ENCODE data around the gene ARRB1.
A peak's percentile ranks its signal among the peaks of the same experiment; 100 is the strongest.

Gene ARRB1

GRCh38 chr11:75238595-75239440, 112.6 kb downstream of the ARRB1 start:
- WGBS (ENCODE audit: extremely low coverage, insufficient coverage, insufficient read length): no CpG with 5 or more reads among the region's 9 CpGs
- H2BK5ac ChIP-seq (ENCODE audit: low read depth, low read length, poor library complexity): no peak overlapping the region
- H3K18ac ChIP-seq (ENCODE audit: low read length): no peak overlapping the region
- no peak overlapping the region for H3K4me2 ChIP-seq (ENCODE audit: low read length)
- H4K91ac ChIP-seq (ENCODE audit: low read depth, low read length): no peak overlapping the region
- no peak overlapping the region for H2AFZ ChIP-seq (ENCODE audit: insufficient read depth, low read length, poor library complexity)
- H2BK120ac ChIP-seq (ENCODE audit: insufficient read depth, low read length, poor library complexity): no peak overlapping the region
- H3K36me3 ChIP-seq (ENCODE audit: control insufficient read depth in 1 of 2, insufficient read depth in 2 of 2, low read length in 2 of 2): no peaks in the 10 kb centered on the region
- no peak overlapping the region for H4K12ac ChIP-seq (ENCODE audit: low read depth, low read length)
- no peak overlapping the region for H4K8ac ChIP-seq (ENCODE audit: low read depth, low read length)
- no peak for DNase-seq
- H3K4ac ChIP-seq (ENCODE audit: low read depth, low read length): no peak overlapping the region
- no peak overlapping the region for H2BK12ac ChIP-seq (ENCODE audit: low read length)
- peaks cover 37% of the 10 kb centered on the region for H3K27me3 ChIP-seq (ENCODE audit: insufficient read depth, low read length)
- peaks cover 5 to 9% of the 10 kb centered on the region in 2 experiments for H3K4me1 ChIP-seq (ENCODE audit: control insufficient read depth in 1 of 2, insufficient read depth in 2 of 2, low read length in 2 of 2)
- no peaks in the 10 kb centered on the region for H3K79me2 ChIP-seq (ENCODE audit: control insufficient read depth, insufficient read depth, low read length, poor library complexity)
- no peaks in the 10 kb centered on the region for H3K79me1 ChIP-seq (ENCODE audit: low read length)
- H3K9me3 ChIP-seq (ENCODE audit: insufficient read depth, low read depth, low read length): peaks cover 11% of the 10 kb centered on the region
- H3K14ac ChIP-seq (ENCODE audit: low read length): no peak overlapping the region
- H3K4me3 ChIP-seq (ENCODE audit: low read depth, low read length): no peak overlapping the region
- no peak overlapping the region for H3K23ac ChIP-seq (ENCODE audit: low read length)
- no peak overlapping the region for H2AK5ac ChIP-seq (ENCODE audit: low read length)
- no peak overlapping the region for H3K9ac ChIP-seq (ENCODE audit: low read length)
- H3K27ac ChIP-seq (ENCODE audit: low read depth, low read length): no peak overlapping the region

- Histone ChIP-seq H2BK120ac (ENCODE audit: insufficient read depth, low read length, poor library complexity) (no peak overlapping the region), H2BK5ac (ENCODE audit: low read depth, low read length, poor library complexity) (no peak overlapping the region), H3K4me1 (ENCODE audit: control insufficient read depth in 1 of 2, insufficient read depth in 2 of 2, low read length in 2 of 2) (peaks cover 5 to 9% of the 10 kb centered on the region in 2 experiments), H2AK5ac (ENCODE audit: low read length) (no peak overlapping the region), H4K8ac (ENCODE audit: low read depth, low read length) (no peak overlapping the region), H3K4me3 (ENCODE audit: low read depth, low read length) (no peak overlapping the region), H3K18ac (ENCODE audit: low read length) (no peak overlapping the region), H3K4ac (ENCODE audit: low read depth, low read length) (no peak overlapping the region), H3K9me3 (ENCODE audit: insufficient read depth, low read depth, low read length) (peaks cover 5% of the 10 kb centered on the region), H4K91ac (ENCODE audit: low read depth, low read length) (no peak overlapping the region), H3K36me3 (ENCODE audit: control insufficient read depth in 1 of 2, insufficient read depth in 2 of 2, low read length in 2 of 2) (no peaks in the 10 kb centered on the region), H3K27me3 (ENCODE audit: insufficient read depth, low read length) (peaks cover 26% of the 10 kb centered on the region), H3K79me1 (ENCODE audit: low read length) (no peaks in the 10 kb centered on the region), H3K9ac (ENCODE audit: low read length) (no peak overlapping the region), H3K23ac (ENCODE audit: low read length) (no peak overlapping the region), H2AFZ (ENCODE audit: insufficient read depth, low read length, poor library complexity) (no peak overlapping the region), H3K14ac (ENCODE audit: low read length) (no peak overlapping the region), H2BK12ac (ENCODE audit: low read length) (no peak overlapping the region), H3K4me2 (ENCODE audit: low read length) (no peak overlapping the region), H3K79me2 (ENCODE audit: control insufficient read depth, insufficient read depth, low read length, poor library complexity) (no peaks in the 10 kb centered on the region), H3K27ac (ENCODE audit: low read depth, low read length) (no peak overlapping the region), H4K12ac (ENCODE audit: low read depth, low read length) (no peak overlapping the region)
- WGBS (ENCODE audit: extremely low coverage, insufficient coverage, insufficient read length): no CpG with 5 or more reads among the region's 8 CpGs
- no peak for DNase-seq
Observed at GRCh38 chr11:75237050-75237449, 114.4 kb downstream of the ARRB1 start.

GRCh38 chr11:75236062-75236461, 115.4 kb downstream of the ARRB1 start:
- Histone ChIP-seq H3K18ac (ENCODE audit: low read length) (no peak overlapping the region), H3K36me3 (ENCODE audit: control insufficient read depth in 1 of 2, insufficient read depth in 2 of 2, low read length in 2 of 2) (no peaks in the 10 kb centered on the region), H3K4me2 (ENCODE audit: low read length) (no peak overlapping the region), H3K27ac (ENCODE audit: low read depth, low read length) (no peak overlapping the region), H3K27me3 (ENCODE audit: insufficient read depth, low read length) (peaks cover 19% of the 10 kb centered on the region), H3K4me1 (ENCODE audit: control insufficient read depth in 1 of 2, insufficient read depth in 2 of 2, low read length in 2 of 2) (peaks cover 3 to 4% of the 10 kb centered on the region in 2 experiments), H2BK120ac (ENCODE audit: insufficient read depth, low read length, poor library complexity) (no peak overlapping the region), H3K9me3 (ENCODE audit: insufficient read depth, low read depth, low read length) (peaks cover 3% of the 10 kb centered on the region), H4K91ac (ENCODE audit: low read depth, low read length) (no peak overlapping the region), H3K79me1 (ENCODE audit: low read length) (no peaks in the 10 kb centered on the region), H3K23ac (ENCODE audit: low read length) (no peak overlapping the region), H2AK5ac (ENCODE audit: low read length) (no peak overlapping the region), H3K4me3 (ENCODE audit: low read depth, low read length) (no peak overlapping the region), H3K14ac (ENCODE audit: low read length) (no peak overlapping the region), H4K12ac (ENCODE audit: low read depth, low read length) (no peak overlapping the region), H3K79me2 (ENCODE audit: control insufficient read depth, insufficient read depth, low read length, poor library complexity) (no peaks in the 10 kb centered on the region), H2BK5ac (ENCODE audit: low read depth, low read length, poor library complexity) (no peak overlapping the region), H3K4ac (ENCODE audit: low read depth, low read length) (no peak overlapping the region), H2BK12ac (ENCODE audit: low read length) (no peak overlapping the region), H3K9ac (ENCODE audit: low read length) (no peak overlapping the region), H2AFZ (ENCODE audit: insufficient read depth, low read length, poor library complexity) (no peak overlapping the region), H4K8ac (ENCODE audit: low read depth, low read length) (no peak overlapping the region)
- WGBS (ENCODE audit: extremely low coverage, insufficient coverage, insufficient read length): no CpG with 5 or more reads among the region's 8 CpGs
- no peak for DNase-seq

GRCh38 chr11:75233754-75234172, 117.7 kb downstream of the ARRB1 start:
- Histone ChIP-seq H2AFZ (ENCODE audit: insufficient read depth, low read length, poor library complexity) (no peak overlapping the region), H3K4me3 (ENCODE audit: low read depth, low read length) (no peak overlapping the region), H3K9ac (ENCODE audit: low read length) (no peak overlapping the region), H4K91ac (ENCODE audit: low read depth, low read length) (no peak overlapping the region), H3K27me3 (ENCODE audit: insufficient read depth, low read length) (peaks cover 2% of the 10 kb centered on the region), H2AK5ac (ENCODE audit: low read length) (no peak overlapping the region), H3K27ac (ENCODE audit: low read depth, low read length) (no peak overlapping the region), H3K79me1 (ENCODE audit: low read length) (no peaks in the 10 kb centered on the region), H4K8ac (ENCODE audit: low read depth, low read length) (no peak overlapping the region), H4K12ac (ENCODE audit: low read depth, low read length) (no peak overlapping the region), H3K23ac (ENCODE audit: low read length) (no peak overlapping the region), H3K14ac (ENCODE audit: low read length) (no peak overlapping the region), H2BK120ac (ENCODE audit: insufficient read depth, low read length, poor library complexity) (no peak overlapping the region), H3K79me2 (ENCODE audit: control insufficient read depth, insufficient read depth, low read length, poor library complexity) (no peaks in the 10 kb centered on the region), H3K4me1 (ENCODE audit: control insufficient read depth in 1 of 2, insufficient read depth in 2 of 2, low read length in 2 of 2) (no peaks in the 10 kb centered on the region), H3K4ac (ENCODE audit: low read depth, low read length) (no peak overlapping the region), H3K18ac (ENCODE audit: low read length) (no peak overlapping the region), H3K4me2 (ENCODE audit: low read length) (no peak overlapping the region), H3K9me3 (ENCODE audit: insufficient read depth, low read depth, low read length) (peaks cover 2% of the 10 kb centered on the region), H3K36me3 (ENCODE audit: control insufficient read depth in 1 of 2, insufficient read depth in 2 of 2, low read length in 2 of 2) (no peaks in the 10 kb centered on the region), H2BK5ac (ENCODE audit: low read depth, low read length, poor library complexity) (no peak overlapping the region), H2BK12ac (ENCODE audit: low read length) (no peak overlapping the region)
- WGBS (ENCODE audit: extremely low coverage, insufficient coverage, insufficient read length): no CpG with 5 or more reads among the region's 3 CpGs
- peak; percentile 16 to 64 for DNase-seq
